ENCODE results near the gene P2RY13. TPM values are rescaled to one million over a fixed set of nuclear protein-coding genes. Genes with fewer than 3 reads are reported as not detected.

The P2RY13 gene
- total RNA-seq, 1 experiment from 2014 or later = not detected

DNA sequence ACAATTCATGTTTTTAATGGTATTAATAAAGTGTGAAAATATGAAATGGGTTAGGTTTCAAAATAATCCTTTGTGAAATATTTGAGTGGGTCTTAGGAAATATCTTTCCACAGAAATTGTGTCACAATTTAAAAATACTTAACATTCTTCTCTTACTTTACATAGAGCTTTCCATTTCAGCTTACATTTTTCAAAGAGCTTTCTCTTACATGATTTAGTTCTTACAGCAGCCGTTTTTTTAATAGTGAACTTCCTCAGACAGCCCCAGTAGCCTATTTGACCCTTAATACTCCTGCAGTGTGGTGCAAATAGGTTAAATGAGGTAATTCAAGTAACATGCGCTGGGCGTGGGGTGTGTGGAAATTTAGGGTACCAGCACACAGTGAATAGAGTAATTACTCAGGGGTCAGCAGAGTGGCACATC, 33.4 kb upstream of the P2RY13 start:
- no peak overlapping the region for H3K23ac ChIP-seq (ENCODE audit: insufficient read length, low read depth, low read length)
- no peak overlapping the region for H2BK15ac ChIP-seq (ENCODE audit: low read depth, low read length)
- H3K27me3 ChIP-seq (ENCODE audit: insufficient read depth, low read length) = no peaks in the 10 kb centered on the region
- no peak overlapping the region for H3K9ac ChIP-seq (ENCODE audit: extremely low read depth, insufficient read length, low read length)
- no peaks in the 10 kb centered on the region for H4K20me1 ChIP-seq (ENCODE audit: control insufficient read depth, insufficient read depth, insufficient read length)
- no peaks in the 10 kb centered on the region for H3K79me1 ChIP-seq (ENCODE audit: insufficient read depth, low read depth, low read length, poor library complexity, severe bottlenecking)
- H2BK120ac ChIP-seq (ENCODE audit: low read depth, low read length, poor library complexity, severe bottlenecking) = no peak overlapping the region
- no peaks in the 10 kb centered on the region for H3K23me2 ChIP-seq (ENCODE audit: insufficient read length, low read depth, low read length, poor library complexity, severe bottlenecking)
- H2BK5ac ChIP-seq (ENCODE audit: insufficient read length, low read length) = no peak overlapping the region
- no peak overlapping the region for H3K14ac ChIP-seq (ENCODE audit: insufficient read depth, low read length)
- no peak for DNase-seq
- H3K9me3 ChIP-seq (ENCODE audit: control insufficient read depth, low read depth, low read length) = no peaks in the 10 kb centered on the region
- no peak overlapping the region for H4K5ac ChIP-seq (ENCODE audit: insufficient read length, low read depth, low read length)
- H3K18ac ChIP-seq (ENCODE audit: insufficient read length, low read depth, low read length) = no peak overlapping the region
- no peak overlapping the region for H3K4ac ChIP-seq (ENCODE audit: low read depth, low read length)
- H4K8ac ChIP-seq (replicated peaks; ENCODE audit: insufficient read length, low read depth, low read length) = no peak overlapping the region
- H3K56ac ChIP-seq (ENCODE audit: insufficient read length, low read depth, low read length) = no peak overlapping the region
- H3K27ac Mint-ChIP-seq = no peak overlapping the region; a peak in 1 of 7 replicates
- TF ChIP-seq, protein P1, sequence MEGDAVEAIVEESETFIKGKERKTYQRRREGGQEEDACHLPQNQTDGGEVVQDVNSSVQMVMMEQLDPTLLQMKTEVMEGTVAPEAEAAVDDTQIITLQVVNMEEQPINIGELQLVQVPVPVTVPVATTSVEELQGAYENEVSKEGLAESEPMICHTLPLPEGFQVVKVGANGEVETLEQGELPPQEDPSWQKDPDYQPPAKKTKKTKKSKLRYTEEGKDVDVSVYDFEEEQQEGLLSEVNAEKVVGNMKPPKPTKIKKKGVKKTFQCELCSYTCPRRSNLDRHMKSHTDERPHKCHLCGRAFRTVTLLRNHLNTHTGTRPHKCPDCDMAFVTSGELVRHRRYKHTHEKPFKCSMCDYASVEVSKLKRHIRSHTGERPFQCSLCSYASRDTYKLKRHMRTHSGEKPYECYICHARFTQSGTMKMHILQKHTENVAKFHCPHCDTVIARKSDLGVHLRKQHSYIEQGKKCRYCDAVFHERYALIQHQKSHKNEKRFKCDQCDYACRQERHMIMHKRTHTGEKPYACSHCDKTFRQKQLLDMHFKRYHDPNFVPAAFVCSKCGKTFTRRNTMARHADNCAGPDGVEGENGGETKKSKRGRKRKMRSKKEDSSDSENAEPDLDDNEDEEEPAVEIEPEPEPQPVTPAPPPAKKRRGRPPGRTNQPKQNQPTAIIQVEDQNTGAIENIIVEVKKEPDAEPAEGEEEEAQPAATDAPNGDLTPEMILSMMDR (conservative IDR thresholded peaks at IDR 0.05) = no peak
- no CpG with 5 or more reads among the region's 3 CpGs for WGBS (ENCODE audit: extremely low coverage, insufficient read length, low lambda C conversion rate)
- H3K4me1 ChIP-seq (ENCODE audit: insufficient read depth, low read length) = peaks cover 6% of the 10 kb centered on the region; the same call in 1 of the 2 replicates
- H2AFZ ChIP-seq (ENCODE audit: low read length) = no peak overlapping the region
- no peak overlapping the region for H4K91ac ChIP-seq (ENCODE audit: insufficient read length, low read depth, low read length)
- H3K4me2 ChIP-seq (ENCODE audit: insufficient read depth, insufficient read length, low read length) = no peak overlapping the region
- H2AK5ac ChIP-seq (ENCODE audit: insufficient read length, low read length) = no peak overlapping the region
- no peak overlapping the region for H3K27ac ChIP-seq (ENCODE audit: insufficient read length, low read depth, low read length)
- H3K4me1 Mint-ChIP-seq = peaks cover 16 to 22% of the 10 kb centered on the region in 2 experiments
- H3K27me3 Mint-ChIP-seq (ENCODE audit: low read depth) = no peaks in the 10 kb centered on the region
- no peak overlapping the region for H3T11ph ChIP-seq (ENCODE audit: low read length)
- H2BK12ac ChIP-seq (ENCODE audit: insufficient read length, low read depth, low read length) = no peak overlapping the region
- H3K36me3 Mint-ChIP-seq (ENCODE audit: insufficient read depth in 1 of 3, low read depth in 3 of 3) = peaks cover 0 to 2% (median 0%) of the 10 kb centered on the region in 3 experiments; a peak in 2 of 7 replicates
- no peaks in the 10 kb centered on the region for H3K9me3 Mint-ChIP-seq
- no peak overlapping the region for H2BK20ac ChIP-seq (ENCODE audit: low read depth, low read length, poor library complexity, severe bottlenecking)
- no peaks in the 10 kb centered on the region for H3K79me2 ChIP-seq (ENCODE audit: insufficient read depth, low read length)
- H3K4me3 Mint-ChIP-seq = no peak overlapping the region
